ENCODE results near the gene HTR7. TPM values are rescaled to one million over a fixed set of nuclear protein-coding genes. Genes with fewer than 3 reads are reported as not detected.

Gene HTR7
- total RNA-seq, 4 donors from 2014 or later: 0.33 to 1.7 (median 0.40) TPM

DNA sequence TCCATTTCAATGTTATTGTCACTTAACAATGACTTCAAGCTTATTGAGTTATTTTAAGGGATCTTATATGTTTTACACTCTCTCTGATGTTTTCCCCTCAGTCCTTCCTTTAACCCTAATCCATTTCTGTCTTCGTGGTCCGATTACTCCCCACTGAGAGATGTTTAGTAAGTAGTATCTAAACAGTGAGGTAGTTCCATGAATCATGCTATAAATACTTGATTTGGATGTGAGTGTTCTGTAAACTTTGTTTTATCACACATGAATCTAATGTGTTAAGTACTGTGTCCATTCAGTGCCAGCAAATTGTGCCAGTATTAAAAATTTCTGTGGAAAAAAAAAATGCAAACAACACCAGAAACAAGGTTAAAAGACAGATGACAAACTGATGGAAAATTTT is 32.5 kb upstream of the HTR7 start:
- TF ChIP-seq, protein P1, sequence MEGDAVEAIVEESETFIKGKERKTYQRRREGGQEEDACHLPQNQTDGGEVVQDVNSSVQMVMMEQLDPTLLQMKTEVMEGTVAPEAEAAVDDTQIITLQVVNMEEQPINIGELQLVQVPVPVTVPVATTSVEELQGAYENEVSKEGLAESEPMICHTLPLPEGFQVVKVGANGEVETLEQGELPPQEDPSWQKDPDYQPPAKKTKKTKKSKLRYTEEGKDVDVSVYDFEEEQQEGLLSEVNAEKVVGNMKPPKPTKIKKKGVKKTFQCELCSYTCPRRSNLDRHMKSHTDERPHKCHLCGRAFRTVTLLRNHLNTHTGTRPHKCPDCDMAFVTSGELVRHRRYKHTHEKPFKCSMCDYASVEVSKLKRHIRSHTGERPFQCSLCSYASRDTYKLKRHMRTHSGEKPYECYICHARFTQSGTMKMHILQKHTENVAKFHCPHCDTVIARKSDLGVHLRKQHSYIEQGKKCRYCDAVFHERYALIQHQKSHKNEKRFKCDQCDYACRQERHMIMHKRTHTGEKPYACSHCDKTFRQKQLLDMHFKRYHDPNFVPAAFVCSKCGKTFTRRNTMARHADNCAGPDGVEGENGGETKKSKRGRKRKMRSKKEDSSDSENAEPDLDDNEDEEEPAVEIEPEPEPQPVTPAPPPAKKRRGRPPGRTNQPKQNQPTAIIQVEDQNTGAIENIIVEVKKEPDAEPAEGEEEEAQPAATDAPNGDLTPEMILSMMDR (IDR thresholded peaks at IDR 0.05): no peak
- no peak for TF ChIP-seq POLR2AphosphoS5 (IDR thresholded peaks at IDR 0.05)
- no peak for TF ChIP-seq POLR2A (IDR thresholded peaks at IDR 0.05; ENCODE audit: low read depth)
- TF ChIP-seq EP300 (IDR thresholded peaks at IDR 0.05): no peak
- DNase-seq (ENCODE audit: extremely low spot score): no peak
- Histone ChIP-seq H3K4me3 (no peak overlapping the region), H3K36me3 (peaks cover 51 to 98% (median 81%) of the 10 kb centered on the region in 4 donors), H3K9me3 (no peaks in the 10 kb centered on the region), H3K4me1 (no peaks in the 10 kb centered on the region), H3K27ac (replicated peaks in 1 of 4) (no peak overlapping the region), H3K27me3 (no peaks in the 10 kb centered on the region)
- intact Hi-C loops (cut with DNase I): no loop called here
- 86% methylated on average over 2 of the region's 2 CpGs for WGBS

DNA sequence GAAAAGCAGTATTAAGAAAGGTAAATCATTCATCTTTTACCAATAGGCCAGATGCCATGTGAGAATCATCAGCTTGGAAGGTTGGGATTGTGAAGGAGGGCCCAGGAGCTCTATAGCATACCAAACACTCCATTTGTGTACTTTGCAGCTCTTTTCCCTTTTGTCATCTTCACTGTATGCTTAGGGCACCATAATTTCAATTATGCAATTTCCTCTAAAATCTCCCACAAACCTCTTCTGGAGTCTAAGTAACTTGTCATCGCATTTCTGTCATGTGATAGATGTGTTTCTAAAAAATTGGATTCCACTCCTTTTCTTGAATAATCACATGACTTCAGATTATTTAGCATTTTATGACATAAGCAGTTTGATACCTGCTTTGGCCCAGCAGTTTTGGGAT is 31.8 kb upstream of the HTR7 start:
- H3K4me1 ChIP-seq: no peaks in the 10 kb centered on the region
- TF ChIP-seq, protein P1 (IDR thresholded peaks at IDR 0.05): no peak
- TF ChIP-seq POLR2A (IDR thresholded peaks at IDR 0.05; ENCODE audit: low read depth): no peak
- no peak for TF ChIP-seq EP300 (IDR thresholded peaks at IDR 0.05)
- TF ChIP-seq POLR2AphosphoS5 (IDR thresholded peaks at IDR 0.05): no peak
- peaks cover 51 to 97% (median 77%) of the 10 kb centered on the region in 4 donors for H3K36me3 ChIP-seq
- H3K9me3 ChIP-seq: no peaks in the 10 kb centered on the region
- no peak overlapping the region for H3K4me3 ChIP-seq
- H3K27ac ChIP-seq (replicated peaks in 1 of 4): no peak overlapping the region
- 86% methylated on average over 1 of the region's 1 CpG for WGBS
- no peaks in the 10 kb centered on the region for H3K27me3 ChIP-seq
- intact Hi-C loops (cut with DNase I): no loop called here
- no peak for DNase-seq (ENCODE audit: extremely low spot score)

DNA sequence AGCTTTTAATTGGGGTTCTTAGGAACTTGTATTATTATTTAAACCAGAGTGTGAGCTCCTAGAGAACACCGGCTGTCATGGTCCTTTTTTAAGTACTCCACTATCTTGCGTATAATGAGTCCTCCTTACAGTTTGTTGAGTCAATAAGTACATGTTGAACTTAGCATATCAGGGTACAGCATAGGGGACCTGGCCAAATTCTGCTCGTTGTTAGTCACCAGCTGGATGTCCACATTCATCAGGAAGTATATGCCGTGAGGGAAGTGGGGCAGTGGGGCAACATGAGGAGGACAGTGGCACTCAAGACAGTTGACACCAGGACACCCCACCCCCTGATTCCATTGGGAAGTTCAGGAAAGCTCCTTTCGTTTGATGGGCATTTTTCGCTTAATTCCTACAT is 30.5 kb upstream of the HTR7 start:
- no peak for DNase-seq (ENCODE audit: extremely low spot score)
- Histone ChIP-seq H3K36me3 (peaks cover 48 to 94% (median 68%) of the 10 kb centered on the region in 4 donors), H3K27me3 (no peaks in the 10 kb centered on the region), H3K4me1 (no peaks in the 10 kb centered on the region), H3K4me3 (no peak overlapping the region), H3K27ac (replicated peaks in 1 of 4) (no peak overlapping the region), H3K9me3 (no peaks in the 10 kb centered on the region)
- intact Hi-C loops (cut with DNase I): no loop called here
- WGBS: 94% methylated on average over 6 of the region's 6 CpGs
- no peak for TF ChIP-seq EP300 (IDR thresholded peaks at IDR 0.05)
- no peak for TF ChIP-seq POLR2AphosphoS5 (IDR thresholded peaks at IDR 0.05)
- TF ChIP-seq, protein P1 (IDR thresholded peaks at IDR 0.05): no peak
- no peak for TF ChIP-seq POLR2A (IDR thresholded peaks at IDR 0.05; ENCODE audit: low read depth)

DNA sequence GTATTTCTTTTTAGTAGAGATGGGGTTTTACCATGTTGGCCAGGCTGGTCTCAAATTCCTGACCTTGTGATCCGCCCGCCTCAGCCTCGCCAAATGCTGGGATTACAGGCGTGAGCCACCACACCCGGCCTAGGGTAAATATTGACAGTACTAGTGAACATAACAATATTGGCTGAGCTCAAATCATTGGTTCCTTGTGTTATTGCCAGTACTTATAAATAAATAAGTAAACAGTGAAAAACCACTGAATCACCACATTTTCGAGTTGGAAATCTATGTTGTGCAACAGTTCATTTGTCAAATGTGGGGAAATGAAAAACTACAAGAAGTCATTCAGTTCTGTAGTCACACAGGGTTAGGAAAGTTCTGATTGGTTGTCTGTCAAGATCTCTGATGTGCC is 29.7 kb upstream of the HTR7 start:
- 94% methylated on average over 6 of the region's 6 CpGs for WGBS
- no peak for DNase-seq (ENCODE audit: extremely low spot score)
- TF ChIP-seq, protein P1 (IDR thresholded peaks at IDR 0.05): no peak
- no peak for TF ChIP-seq POLR2AphosphoS5 (IDR thresholded peaks at IDR 0.05)
- TF ChIP-seq EP300 (IDR thresholded peaks at IDR 0.05): no peak
- TF ChIP-seq POLR2A (IDR thresholded peaks at IDR 0.05; ENCODE audit: low read depth): no peak
- no peaks in the 10 kb centered on the region for H3K4me1 ChIP-seq
- no peak overlapping the region for H3K4me3 ChIP-seq
- no peaks in the 10 kb centered on the region for H3K9me3 ChIP-seq
- H3K27ac ChIP-seq (replicated peaks in 1 of 4): no peak overlapping the region
- intact Hi-C loops (cut with DNase I): no loop called here
- peaks cover 47 to 91% (median 64%) of the 10 kb centered on the region in 4 donors for H3K36me3 ChIP-seq
- H3K27me3 ChIP-seq: no peaks in the 10 kb centered on the region

DNA sequence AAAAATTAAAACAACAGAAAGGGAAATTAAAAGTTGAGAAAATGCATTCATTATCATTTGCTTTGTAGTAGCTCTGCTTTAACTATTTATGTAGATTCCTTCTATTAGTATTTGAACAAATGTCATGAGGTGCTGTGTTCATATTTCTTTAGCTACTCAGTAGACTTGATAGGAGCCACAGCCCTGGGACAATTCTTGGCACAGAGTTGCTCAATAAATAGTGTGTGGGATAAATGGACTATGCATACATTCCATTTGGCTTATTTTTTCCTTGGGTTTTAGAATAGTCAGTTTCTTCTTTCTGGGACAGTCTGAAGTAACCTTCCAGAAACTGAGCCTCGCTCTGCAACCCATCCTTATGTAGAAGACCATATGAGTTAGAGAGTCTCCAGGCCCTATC is 27.3 kb upstream of the HTR7 start:
- no peak overlapping the region for H3K27ac ChIP-seq (replicated peaks in 1 of 4)
- no peaks in the 10 kb centered on the region for H3K4me1 ChIP-seq
- no peak for TF ChIP-seq EP300 (IDR thresholded peaks at IDR 0.05)
- no peak for TF ChIP-seq POLR2A (IDR thresholded peaks at IDR 0.05; ENCODE audit: low read depth)
- no peak for TF ChIP-seq POLR2AphosphoS5 (IDR thresholded peaks at IDR 0.05)
- TF ChIP-seq, protein P1 (IDR thresholded peaks at IDR 0.05): no peak
- no peak for DNase-seq (ENCODE audit: extremely low spot score)
- no peaks in the 10 kb centered on the region for H3K27me3 ChIP-seq
- H3K9me3 ChIP-seq: no peaks in the 10 kb centered on the region
- 93% methylated on average over 1 of the region's 1 CpG for WGBS
- intact Hi-C loops (cut with DNase I): no loop called here
- H3K4me3 ChIP-seq: no peak overlapping the region
- H3K36me3 ChIP-seq: peaks cover 39 to 88% (median 61%) of the 10 kb centered on the region in 4 donors
